ENCODE measurements around the gene SAFB. TPM values are rescaled to one million over a fixed set of nuclear protein-coding genes. Genes with fewer than 3 reads are reported as not detected.
A peak's percentile ranks its signal among the peaks of the same experiment; 100 is the strongest.

The SAFB gene
- total and polyA plus RNA-seq, 2 of the 13 experiments (the other 11 are each of a cell fraction or from before 2014, with no cell fraction given): 21.0 to 28.4 TPM

DNA sequence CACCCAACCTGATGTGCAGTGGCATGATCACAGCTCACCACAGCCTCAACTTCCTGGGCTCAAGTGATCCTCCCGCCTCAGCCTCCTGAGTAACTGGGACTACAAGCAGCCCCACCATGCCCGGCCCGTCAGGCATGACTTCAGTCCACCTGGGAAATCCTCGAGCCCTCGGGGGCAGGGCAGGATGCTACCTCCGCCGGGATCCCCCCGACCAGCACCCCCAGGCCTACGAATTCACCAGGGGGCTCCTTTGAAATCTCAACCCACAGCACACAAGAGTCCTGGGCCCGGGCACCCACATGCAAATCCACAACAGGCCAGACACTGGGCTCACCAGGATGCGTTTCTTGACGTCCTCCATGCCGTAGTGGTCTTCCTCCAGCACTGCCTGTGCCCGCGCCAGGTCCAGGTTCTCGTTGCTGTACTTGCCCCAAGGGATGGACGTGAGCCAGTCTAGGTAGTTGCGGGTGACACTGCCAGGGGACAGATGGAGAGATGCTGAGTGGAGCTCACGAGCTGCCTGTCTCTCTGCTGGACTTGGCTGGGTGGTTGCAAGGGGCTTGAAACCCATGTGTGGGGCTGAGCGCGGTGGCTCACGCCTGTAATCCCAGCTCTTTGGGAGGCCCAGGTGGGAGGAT lies 77.7 kb downstream of the SAFB start:
- Histone ChIP-seq H3K9ac (ENCODE audit: insufficient read depth, low read depth, low read length) (no peak overlapping the region), H3K27me3 (ENCODE audit: control insufficient read depth in 1 of 2, insufficient read depth in 2 of 2, low read length in 2 of 2) (no peaks in the 10 kb centered on the region), H2AFZ (ENCODE audit: low read length) (no peak overlapping the region), H3K36me3 (replicated peaks in 1 of 2; ENCODE audit: control insufficient read depth in 1 of 2, insufficient read depth in 2 of 2, low read length in 2 of 2) (peaks cover 34 to 65% of the 10 kb centered on the region in 2 experiments), H3K4me3 (replicated peaks in 1 of 3; ENCODE audit: insufficient read depth in 1 of 3, low read depth in 2 of 3, low read length in 3 of 3) (no peak overlapping the region), H3K79me2 (ENCODE audit: insufficient read depth, low read length) (peaks cover 3% of the 10 kb centered on the region), H3K9me3 (ENCODE audit: low read length) (no peaks in the 10 kb centered on the region), H3K27ac (ENCODE audit: extremely low read length, insufficient read depth, low read length) (no peak overlapping the region), H3K4me2 (ENCODE audit: low read depth, low read length) (no peak overlapping the region), H4K20me1 (ENCODE audit: insufficient read depth, low read length) (peaks cover 3% of the 10 kb centered on the region; the same call in 1 of the 2 replicates), H3K4me1 (ENCODE audit: insufficient read depth, low read length) (no peaks in the 10 kb centered on the region)
- in situ Hi-C loops (cut with HindIII; ENCODE audit: extremely low pct_ligation_motif_present, low pct_unique_long_range_greater_than_20kb) (no loop called here), intact Hi-C loops (cut with micrococcal nuclease; ENCODE audit: unreplicated experiment) (no loop called here)
- no TSS peak for BruUV-seq (replicated peaks)
- ChIA-PET CTCF (ENCODE audit: low intra/inter-chr PET ratio, low total read pairs) (no interaction called here), POLR2A (interaction anchor here (3.2 kb wide), 1 partner anchor 11 kb away, joined by 12 read pairs; the partner anchor contains the start of gene RPL36)
- DNase-seq (ENCODE audit: low spot score) (no peak), FAIRE-seq (no peak), ATAC-seq (no peak)
- TF ChIP-seq KAT2B (IDR thresholded peaks at IDR 0.05; ENCODE audit: borderline replicate concordance, low read depth, low read length) (no peak), AGO2 (optimal IDR thresholded peaks at IDR 0.05; ENCODE audit: low read depth, low read length) (peak; percentile 58), POLR2A (IDR thresholded peaks at IDR 0.05; ENCODE audit: insufficient read depth in 1 of 2, low read depth in 2 of 2, low read length in 2 of 2) (peak in 1 of 2 experiments; percentile 41; a peak in 1 of 4 replicates), ZNF446 (CRISPR knock-in tag; IDR thresholded peaks at IDR 0.05) (no peak)
- TF ChIP-seq, protein P1, sequence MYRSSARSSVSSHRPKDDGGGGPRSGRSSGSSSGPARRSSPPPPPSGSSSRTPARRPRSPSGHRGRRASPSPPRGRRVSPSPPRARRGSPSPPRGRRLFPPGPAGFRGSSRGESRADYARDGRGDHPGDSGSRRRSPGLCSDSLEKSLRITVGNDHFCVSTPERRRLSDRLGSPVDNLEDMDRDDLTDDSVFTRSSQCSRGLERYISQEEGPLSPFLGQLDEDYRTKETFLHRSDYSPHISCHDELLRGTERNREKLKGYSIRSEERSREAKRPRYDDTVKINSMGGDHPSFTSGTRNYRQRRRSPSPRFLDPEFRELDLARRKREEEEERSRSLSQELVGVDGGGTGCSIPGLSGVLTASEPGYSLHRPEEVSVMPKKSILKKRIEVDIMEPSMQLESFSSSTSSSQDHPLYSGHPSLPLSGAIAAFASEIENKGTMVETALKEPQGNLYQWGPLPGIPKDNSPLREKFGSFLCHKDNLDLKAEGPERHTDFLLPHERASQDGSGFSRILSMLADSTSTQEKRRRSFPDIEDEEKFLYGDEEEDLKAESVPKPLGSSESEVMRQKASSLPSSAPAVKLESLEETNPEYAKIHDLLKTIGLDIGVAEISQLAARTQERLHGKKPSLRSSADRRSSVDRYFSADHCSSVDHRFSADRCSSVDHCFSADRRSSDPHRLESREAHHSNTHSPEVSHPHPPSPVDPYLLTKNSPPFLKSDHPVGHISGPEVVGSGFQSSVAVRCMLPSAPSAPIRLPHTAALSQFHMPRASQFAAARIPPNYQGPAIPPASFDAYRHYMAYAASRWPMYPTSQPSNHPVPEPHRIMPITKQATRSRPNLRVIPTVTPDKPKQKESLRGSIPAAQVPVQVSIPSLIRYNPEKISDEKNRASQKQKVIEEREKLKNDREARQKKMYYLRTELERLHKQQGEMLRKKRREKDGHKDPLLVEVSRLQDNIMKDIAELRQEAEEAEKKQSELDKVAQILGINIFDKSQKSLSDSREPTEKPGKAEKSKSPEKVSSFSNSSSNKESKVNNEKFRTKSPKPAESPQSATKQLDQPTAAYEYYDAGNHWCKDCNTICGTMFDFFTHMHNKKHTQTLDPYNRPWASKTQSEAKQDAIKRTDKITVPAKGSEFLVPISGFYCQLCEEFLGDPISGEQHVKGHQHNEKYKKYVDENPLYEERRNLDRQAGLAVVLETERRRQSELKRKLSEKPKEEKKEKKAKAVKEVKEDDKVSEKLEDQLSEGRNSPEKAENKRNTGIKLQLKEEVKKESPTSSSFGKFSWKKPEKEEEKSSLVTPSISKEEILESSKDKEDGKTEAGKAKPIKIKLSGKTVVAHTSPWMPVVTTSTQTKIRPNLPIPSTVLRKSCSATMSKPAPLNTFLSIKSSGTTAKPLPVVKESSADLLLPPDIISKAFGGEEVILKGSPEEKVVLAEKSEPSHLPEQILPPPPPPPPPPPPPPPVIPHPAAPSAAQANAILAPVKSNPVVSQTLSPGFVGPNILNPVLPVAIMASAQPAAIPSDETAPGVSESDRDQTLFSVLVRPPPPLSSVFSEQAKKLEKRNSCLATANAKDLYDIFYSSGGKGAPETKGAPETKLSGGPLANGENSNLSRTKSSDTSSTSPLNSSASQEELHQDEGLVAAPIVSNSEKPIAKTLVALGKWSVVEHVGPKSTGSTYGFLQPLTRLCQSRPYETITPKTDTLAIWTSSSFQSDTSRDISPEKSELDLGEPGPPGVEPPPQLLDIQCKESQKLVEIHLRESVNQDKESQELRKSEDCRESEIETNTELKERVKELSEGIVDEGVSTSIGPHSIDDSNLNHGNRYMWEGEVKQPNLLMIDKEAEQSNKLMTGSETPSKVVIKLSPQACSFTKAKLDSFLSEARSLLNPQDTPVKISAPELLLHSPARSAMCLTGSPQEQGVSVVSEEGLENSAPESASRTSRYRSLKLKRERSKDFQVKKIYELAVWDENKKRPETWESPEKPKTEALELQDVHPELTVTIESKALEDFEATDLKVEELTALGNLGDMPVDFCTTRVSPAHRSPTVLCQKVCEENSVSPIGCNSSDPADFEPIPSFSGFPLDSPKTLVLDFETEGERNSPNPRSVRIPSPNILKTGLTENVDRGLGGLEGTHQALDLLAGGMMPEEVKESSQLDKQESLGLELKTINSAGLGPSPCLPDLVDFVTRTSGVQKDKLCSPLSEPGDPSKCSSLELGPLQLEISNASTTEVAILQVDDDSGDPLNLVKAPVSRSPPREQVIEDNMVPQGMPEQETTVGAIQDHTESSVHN (CRISPR knock-in tag; IDR thresholded peaks at IDR 0.05): no peak
- TF ChIP-seq, protein P2, sequence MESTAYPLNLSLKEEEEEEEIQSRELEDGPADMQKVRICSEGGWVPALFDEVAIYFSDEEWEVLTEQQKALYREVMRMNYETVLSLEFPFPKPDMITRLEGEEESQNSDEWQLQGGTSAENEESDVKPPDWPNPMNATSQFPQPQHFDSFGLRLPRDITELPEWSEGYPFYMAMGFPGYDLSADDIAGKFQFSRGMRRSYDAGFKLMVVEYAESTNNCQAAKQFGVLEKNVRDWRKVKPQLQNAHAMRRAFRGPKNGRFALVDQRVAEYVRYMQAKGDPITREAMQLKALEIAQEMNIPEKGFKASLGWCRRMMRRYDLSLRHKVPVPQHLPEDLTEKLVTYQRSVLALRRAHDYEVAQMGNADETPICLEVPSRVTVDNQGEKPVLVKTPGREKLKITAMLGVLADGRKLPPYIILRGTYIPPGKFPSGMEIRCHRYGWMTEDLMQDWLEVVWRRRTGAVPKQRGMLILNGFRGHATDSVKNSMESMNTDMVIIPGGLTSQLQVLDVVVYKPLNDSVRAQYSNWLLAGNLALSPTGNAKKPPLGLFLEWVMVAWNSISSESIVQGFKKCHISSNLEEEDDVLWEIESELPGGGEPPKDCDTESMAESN (CRISPR knock-in tag; conservative IDR thresholded peaks at IDR 0.05): no peak
- 95% methylated on average over 15 of the region's 22 CpGs for WGBS (ENCODE audit: low lambda C conversion rate)
